Neutrophil (primary cell): ENCODE results near the gene PDZRN4.
"Not testable (repeated sequence)": the region's sequence is repeated elsewhere in the genome, so short reads cannot be mapped to it uniquely, and the experiment has no call there.

ENCODE experiments used
- H3K27ac ChIP-seq: fragments of 200-600 bp; sonication (generic); 2 replicates; pipeline ENCODE4 v1.5.1; 2016; ENCODE audit warnings: mild to moderate bottlenecking, moderate library complexity
- H3K27me3 ChIP-seq: fragments of 200-600 bp; sonication (generic); 2 replicates; pipeline ENCODE4 v1.6.0; 2016; ENCODE audit warnings: mild to moderate bottlenecking
- H3K36me3 ChIP-seq: fragments of 200-600 bp; sonication (generic); 2 replicates; pipeline ENCODE4 v1.5.1; 2017
- H3K4me1 ChIP-seq, 2 experiments: fragments of 200-600 bp in 1 of 2; sonication (generic) in 1 of 2; 1 replicate in 1 of 2; 2 replicates in 1 of 2; pipeline versions ENCODE4 v1.5.1 to v1.6.1; 2013 to 2016; ENCODE audit warnings: low read depth in 1 of 2, low read length in 1 of 2, mild to moderate bottlenecking in 1 of 2, moderate library complexity in 1 of 2; ENCODE audit not compliant: control insufficient read depth in 1 of 2, insufficient read depth in 1 of 2
- H3K4me3 ChIP-seq, 2 experiments: fragments of 200-600 bp in 1 of 2; sonication (generic) in 1 of 2; 1 replicate in 1 of 2; 2 replicates in 1 of 2; pipeline ENCODE4 v1.5.1; 2013 to 2016; ENCODE audit warnings: low read depth in 1 of 2, low read length in 1 of 2, mild to moderate bottlenecking in 1 of 2, moderate library complexity in 1 of 2
- H3K9me3 ChIP-seq: fragments of 200-600 bp; sonication (generic); 2 replicates; pipeline ENCODE4 v1.5.1; 2016
- TF ChIP-seq, protein P1 (sequence below): fragments of 200-600 bp; sonication (generic); IDR thresholded peaks from 2 replicates; pipeline ENCODE4 v1.5.1; 2016; ENCODE audit warnings: antibody characterized with exemption

The PDZRN4 gene

GRCh38 chr12:41302979-41303403 is 114.9 kb downstream of the PDZRN4 start:
- TF ChIP-seq, protein P1, sequence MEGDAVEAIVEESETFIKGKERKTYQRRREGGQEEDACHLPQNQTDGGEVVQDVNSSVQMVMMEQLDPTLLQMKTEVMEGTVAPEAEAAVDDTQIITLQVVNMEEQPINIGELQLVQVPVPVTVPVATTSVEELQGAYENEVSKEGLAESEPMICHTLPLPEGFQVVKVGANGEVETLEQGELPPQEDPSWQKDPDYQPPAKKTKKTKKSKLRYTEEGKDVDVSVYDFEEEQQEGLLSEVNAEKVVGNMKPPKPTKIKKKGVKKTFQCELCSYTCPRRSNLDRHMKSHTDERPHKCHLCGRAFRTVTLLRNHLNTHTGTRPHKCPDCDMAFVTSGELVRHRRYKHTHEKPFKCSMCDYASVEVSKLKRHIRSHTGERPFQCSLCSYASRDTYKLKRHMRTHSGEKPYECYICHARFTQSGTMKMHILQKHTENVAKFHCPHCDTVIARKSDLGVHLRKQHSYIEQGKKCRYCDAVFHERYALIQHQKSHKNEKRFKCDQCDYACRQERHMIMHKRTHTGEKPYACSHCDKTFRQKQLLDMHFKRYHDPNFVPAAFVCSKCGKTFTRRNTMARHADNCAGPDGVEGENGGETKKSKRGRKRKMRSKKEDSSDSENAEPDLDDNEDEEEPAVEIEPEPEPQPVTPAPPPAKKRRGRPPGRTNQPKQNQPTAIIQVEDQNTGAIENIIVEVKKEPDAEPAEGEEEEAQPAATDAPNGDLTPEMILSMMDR = no peak
- H3K27me3 ChIP-seq = no peaks in the 10 kb centered on the region
- H3K9me3 ChIP-seq = no peaks in the 10 kb centered on the region
- no peak overlapping the region for H3K27ac ChIP-seq
- H3K4me3 ChIP-seq = no peak overlapping the region
- no peaks in the 10 kb centered on the region for H3K4me1 ChIP-seq
- no peaks in the 10 kb centered on the region for H3K36me3 ChIP-seq

GRCh38 chr12:41304526-41304925 is 116.4 kb downstream of the PDZRN4 start:
- H3K27ac ChIP-seq = no peak overlapping the region
- H3K36me3 ChIP-seq = no peaks in the 10 kb centered on the region
- no peaks in the 10 kb centered on the region for H3K4me1 ChIP-seq
- no peak overlapping the region for H3K4me3 ChIP-seq
- TF ChIP-seq, protein P1 = no peak
- no peaks in the 10 kb centered on the region for H3K9me3 ChIP-seq
- H3K27me3 ChIP-seq = no peaks in the 10 kb centered on the region

DNA sequence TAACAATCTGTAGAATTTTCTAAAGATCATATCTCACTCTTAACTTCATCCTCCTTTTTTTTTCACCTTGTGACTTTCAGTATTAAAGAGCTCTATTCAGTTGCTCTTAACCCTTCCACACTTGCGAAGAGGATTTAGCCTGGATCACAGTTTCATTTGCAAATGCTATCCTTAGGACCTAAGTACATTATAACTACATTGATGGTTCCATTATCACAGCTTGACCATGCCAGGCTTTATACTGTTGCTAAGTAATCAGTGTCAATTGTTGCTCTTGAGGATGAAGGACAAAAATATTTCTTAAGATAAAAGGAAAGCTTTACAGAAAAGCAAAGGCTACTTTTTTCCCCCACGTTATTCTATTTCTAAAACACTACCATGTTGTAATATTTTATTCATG is 122.2 kb downstream of the PDZRN4 start:
- no peaks in the 10 kb centered on the region for H3K27me3 ChIP-seq
- H3K36me3 ChIP-seq = no peaks in the 10 kb centered on the region
- TF ChIP-seq, protein P1 = no peak

DNA sequence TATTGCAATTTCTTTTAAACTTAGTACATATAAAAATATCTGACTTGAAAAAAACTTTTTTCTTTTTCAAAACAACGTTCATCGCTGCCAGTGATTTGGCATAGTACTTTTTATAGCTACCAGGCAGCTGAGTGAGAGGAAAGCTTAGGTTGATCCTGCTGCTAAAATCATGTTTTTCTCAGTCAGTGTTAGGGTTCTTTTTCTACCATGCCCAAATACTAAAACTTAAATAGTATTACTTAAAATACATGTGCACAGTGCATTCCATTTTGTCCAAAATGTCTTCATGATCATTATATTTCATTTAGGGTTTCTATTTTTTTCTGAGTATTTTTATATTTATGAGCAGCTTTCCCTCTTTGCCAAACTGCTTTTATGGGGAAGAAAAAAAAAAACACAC is 123.8 kb downstream of the PDZRN4 start:
- no peak overlapping the region for H3K4me3 ChIP-seq
- H3K9me3 ChIP-seq = no peaks in the 10 kb centered on the region
- H3K4me1 ChIP-seq = no peaks in the 10 kb centered on the region
- TF ChIP-seq, protein P1 = no peak
- H3K27ac ChIP-seq = no peak overlapping the region
- H3K36me3 ChIP-seq = no peaks in the 10 kb centered on the region
- H3K27me3 ChIP-seq = no peaks in the 10 kb centered on the region

More for the DNA sequence above, 122.2 kb downstream of the PDZRN4 start:
- H3K4me1 ChIP-seq = no peaks in the 10 kb centered on the region
- no peak overlapping the region for H3K27ac ChIP-seq
- no peak overlapping the region for H3K4me3 ChIP-seq
- H3K9me3 ChIP-seq = no peaks in the 10 kb centered on the region

- not testable (repeated sequence) for H3K36me3 ChIP-seq, H3K4me1 ChIP-seq, H3K27ac ChIP-seq
Measured at GRCh38 chr12:41312451-41312850, 124.3 kb downstream of the PDZRN4 start.

DNA sequence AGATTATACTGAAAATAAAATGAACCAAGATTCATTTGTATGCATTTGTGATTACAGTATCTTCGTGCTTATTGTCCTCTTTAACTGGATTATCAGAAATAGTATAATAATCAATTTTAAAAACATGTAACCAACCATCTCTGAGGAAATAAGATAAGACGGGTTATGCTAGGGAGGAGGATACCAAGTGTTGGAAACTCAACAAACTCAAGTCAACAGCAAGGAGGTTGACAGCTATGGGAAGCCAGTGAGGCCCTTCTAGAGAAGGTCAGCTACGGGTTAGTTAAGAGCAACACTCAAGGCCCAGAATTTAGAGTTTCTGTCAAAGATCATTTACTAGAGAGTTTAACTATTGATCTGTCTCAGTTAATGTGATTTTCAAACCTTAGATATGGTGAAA is 137.2 kb downstream of the PDZRN4 start:
- H3K27ac ChIP-seq = no peak overlapping the region
- H3K4me1 ChIP-seq = no peaks in the 10 kb centered on the region
- no peaks in the 10 kb centered on the region for H3K9me3 ChIP-seq
- TF ChIP-seq, protein P1 = no peak
- no peaks in the 10 kb centered on the region for H3K27me3 ChIP-seq
- no peaks in the 10 kb centered on the region for H3K36me3 ChIP-seq
- no peak overlapping the region for H3K4me3 ChIP-seq

More at GRCh38 chr12:41312451-41312850, 124.3 kb downstream of the PDZRN4 start:
- H3K27me3 ChIP-seq, H3K4me3 ChIP-seq, H3K9me3 ChIP-seq: not testable (repeated sequence)
